GM19099 (cell line): ENCODE measurements around the gene TACC2.

ENCODE experiments used
- POLR2A ChIP-seq: IDR thresholded peaks from 3 replicates; pipeline ENCODE4 v1.6.1; 2011; ENCODE audit warnings: low read depth; ENCODE audit not compliant: insufficient read length; ENCODE audit errors: extremely low read depth

Gene TACC2

DNA sequence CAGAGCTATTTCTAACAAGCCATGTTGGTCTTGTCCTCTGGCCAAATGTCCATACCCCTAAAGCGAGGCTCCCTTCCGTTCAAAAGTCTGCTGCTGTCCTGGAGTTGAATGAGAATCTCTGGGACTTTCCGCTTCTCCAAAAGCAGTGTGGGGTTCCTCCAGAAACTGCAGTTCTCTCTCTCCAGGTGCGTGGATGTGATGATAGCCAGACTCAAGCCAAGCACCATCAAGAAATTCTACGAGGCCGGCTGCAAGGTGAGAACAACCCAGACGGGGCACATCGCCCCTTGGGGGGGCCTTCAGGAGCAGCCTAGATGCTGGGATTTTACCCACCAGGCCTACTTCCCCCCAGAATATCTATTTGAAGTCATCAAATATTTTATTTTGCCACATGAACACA is 308.6 kb downstream of the TACC2 start:
- no peak for TF ChIP-seq POLR2A

DNA sequence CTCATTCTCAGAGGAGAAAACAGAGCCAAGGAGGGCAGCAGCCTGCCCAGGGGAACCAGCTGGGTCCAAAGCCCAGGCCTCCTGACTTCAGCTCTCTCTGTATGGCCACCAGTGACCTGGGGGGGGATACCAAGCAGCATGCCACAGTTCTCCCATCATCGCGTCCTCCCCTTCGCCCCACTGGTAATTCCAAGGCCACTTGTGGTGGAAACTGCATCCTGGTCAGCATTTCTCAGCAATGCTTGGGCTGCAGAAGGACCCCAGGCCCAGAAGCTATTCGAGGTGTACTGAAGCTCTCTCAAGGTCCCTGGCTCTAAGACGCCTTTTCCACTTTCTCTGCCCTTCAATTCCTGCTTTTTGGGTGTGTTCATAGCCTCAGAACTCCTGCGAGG is 309.2 kb downstream of the TACC2 start:
- TF ChIP-seq POLR2A: no peak

DNA sequence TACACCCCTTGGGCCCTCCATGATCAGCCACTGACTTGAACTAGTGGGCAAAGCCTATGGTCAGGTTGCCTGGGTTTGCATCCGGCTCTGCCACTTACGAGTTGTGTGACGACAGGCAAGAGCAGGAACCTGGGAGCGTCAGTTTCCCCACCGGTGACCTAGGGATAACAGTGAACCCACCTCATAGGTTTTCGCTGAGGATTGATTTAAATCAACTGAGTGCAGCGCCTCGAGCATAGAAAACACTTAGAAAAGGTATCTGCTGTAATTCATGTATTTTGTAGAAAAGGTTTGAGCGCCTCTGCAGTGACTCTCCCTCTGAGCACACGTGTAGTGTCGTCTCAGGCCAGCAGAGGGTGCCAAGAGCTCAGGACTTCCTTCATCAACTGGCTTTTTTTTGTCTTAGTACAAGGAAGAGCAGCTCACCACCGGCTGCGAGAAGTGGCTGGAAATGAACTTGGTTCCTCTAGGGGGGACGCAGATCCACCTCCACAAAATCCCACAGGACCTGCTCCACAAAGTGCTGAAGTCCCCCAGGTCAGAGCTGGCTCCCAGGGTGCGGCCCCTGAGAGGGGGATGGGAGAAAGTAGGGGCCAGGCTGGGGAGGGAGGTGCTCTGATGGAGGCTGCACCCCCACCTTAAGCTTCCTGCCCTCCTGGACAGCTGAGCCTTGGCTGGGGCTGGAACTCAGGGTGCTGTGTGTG is 309.8 kb downstream of the TACC2 start:
- TF ChIP-seq POLR2A: no peak

DNA sequence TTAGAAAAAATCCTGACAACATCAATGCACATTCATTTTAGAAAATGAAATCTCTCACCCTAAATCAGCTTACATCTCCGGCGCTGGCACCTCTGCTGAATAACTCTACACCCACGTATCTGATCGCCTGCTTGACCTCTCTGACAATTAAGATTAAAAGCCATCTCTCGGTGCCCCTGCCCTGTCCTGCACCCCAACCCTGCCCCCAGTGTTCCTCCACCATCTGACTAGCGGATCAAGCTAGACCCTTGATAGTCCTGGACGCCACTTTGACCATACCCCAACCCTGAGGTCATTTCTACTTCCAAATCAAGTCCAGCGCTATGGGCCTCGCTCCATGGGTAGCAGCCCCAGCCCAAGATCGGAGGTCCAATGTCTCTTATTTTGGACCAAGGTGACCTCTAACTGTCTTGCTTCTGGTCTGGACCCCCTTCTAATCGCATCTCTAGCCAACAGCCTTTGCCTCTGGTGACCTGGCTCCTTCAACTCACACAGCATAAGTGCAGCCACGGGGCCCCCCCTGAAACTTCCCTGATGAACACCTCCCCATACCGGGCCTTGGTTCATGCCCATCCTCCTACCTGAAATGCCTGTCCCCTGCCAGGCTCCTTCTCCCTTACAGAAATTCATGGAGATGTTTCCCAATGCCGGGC is 310.6 kb downstream of the TACC2 start:
- no peak for TF ChIP-seq POLR2A

DNA sequence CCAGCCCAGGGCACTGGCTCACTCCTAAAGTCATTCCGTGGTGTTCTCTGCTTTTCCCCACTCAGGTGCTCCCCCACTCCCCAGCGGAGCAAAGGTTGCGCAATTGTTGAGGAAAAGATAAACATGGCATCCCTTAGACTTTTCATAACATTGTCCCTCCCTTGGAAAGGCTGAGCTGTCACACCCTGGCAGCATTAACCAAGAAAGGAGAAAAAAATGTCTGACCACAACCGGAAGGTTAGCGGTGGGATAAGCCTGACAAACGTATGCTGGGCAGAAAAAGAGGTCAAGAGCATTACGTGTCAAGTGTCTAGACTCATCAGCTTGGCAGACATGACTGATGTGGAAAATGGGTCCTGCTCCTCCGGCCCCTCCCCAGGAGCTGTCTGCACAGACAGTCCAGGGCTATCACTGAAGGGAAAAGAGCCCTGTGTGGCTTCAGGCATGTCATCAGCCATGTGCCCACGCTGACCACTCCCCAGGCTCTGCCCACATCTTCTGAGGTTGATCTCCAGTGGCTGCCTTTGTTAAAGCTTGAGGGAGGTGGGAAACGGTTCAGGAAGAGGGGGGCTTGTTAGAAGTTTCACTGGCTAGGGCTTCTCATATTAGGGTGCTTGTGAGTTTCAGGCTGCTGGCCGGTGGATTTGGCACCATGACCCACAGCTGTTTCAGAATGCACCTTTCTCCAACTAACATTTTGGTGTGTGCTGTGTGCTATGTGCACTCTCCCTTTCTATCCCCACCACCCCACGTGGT is 312.3 kb downstream of the TACC2 start:
- no peak for TF ChIP-seq POLR2A

DNA sequence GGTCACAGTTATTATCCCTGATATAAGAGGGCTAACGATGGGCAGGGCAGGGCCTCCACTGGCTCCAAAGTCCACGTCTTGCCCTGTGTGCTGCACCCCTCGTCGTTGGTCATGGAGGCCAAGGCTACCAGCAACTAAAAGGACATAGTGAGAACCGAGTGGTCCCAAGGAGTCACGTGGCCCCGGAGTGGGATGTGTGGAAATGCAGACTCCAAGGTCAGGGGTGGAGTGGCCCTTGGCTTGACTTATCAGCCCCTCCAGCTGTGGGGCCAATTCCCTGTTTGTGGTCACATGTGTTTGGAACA is 312.8 kb downstream of the TACC2 start:
- TF ChIP-seq POLR2A: no peak

DNA sequence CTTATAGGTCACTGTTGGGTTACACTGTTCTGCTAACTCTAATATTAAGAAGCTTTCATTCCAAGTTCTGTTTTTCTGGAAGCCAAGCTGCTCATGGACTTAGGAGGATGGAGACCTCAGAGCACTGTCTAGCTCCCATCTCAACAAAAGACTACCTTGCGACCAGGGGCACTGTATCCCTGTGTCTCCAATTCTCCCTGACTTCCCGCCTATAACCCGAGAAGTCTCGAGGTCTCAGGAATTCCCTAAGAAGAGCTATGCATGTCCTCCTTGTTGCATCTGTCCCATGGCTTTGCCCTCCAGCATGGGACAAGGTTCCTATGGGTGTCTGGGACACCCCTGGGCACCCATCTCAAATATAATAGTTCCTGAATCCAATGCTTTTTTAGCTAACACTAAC is 313.4 kb downstream of the TACC2 start:
- TF ChIP-seq POLR2A: no peak

DNA sequence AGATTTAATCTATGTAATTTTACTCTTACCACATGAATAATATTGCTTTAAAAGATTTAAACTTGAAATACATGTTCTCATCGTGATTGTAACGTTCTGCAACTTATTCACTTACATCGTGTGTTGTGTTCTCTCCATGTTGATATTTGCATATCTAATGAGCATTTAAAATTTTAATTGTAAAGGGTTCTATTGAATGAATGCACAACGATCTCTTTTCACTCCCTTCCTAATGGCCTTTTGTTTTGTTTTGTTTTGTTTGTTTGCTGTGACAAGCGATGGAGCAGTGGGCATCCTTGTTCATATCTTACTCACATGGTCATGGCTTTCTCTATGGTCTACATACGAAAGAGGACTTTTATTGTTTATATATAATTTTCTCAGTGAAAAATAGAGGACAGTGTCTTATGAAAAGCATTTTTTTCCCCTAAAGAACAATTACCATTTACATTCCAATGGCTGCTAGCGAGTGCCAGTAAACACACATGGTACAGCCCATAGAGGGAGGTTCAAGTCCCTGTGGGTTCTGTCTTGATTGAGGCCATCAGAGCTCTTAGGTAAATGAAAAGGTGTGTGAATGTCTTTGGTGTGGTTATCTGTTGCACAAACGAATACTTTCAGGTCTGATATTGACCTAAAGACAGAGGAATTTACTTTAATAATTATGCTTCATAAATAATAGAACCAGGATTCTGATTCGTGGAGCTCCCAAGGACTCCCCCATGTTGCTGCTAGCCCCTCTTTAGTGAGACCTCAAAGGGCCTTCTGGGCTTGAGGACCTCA is 314.5 kb downstream of the TACC2 start:
- no peak for TF ChIP-seq POLR2A
